CD4-positive, alpha-beta T cell treated with Interleukin-4 for 1 hour (primary cell): ENCODE results near the gene UQCC3.
"Not testable (repeated sequence)": the region's sequence is repeated elsewhere in the genome, so short reads cannot be mapped to it uniquely, and the experiment has no call there.

Experiments
- DNase-seq, 2 donors: peaks; one replicate each; pipeline ENCODE4 v3.0.0-alpha.2; 2020 to 2022

The UQCC3 gene, protein sequence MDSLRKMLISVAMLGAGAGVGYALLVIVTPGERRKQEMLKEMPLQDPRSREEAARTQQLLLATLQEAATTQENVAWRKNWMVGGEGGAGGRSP

DNA sequence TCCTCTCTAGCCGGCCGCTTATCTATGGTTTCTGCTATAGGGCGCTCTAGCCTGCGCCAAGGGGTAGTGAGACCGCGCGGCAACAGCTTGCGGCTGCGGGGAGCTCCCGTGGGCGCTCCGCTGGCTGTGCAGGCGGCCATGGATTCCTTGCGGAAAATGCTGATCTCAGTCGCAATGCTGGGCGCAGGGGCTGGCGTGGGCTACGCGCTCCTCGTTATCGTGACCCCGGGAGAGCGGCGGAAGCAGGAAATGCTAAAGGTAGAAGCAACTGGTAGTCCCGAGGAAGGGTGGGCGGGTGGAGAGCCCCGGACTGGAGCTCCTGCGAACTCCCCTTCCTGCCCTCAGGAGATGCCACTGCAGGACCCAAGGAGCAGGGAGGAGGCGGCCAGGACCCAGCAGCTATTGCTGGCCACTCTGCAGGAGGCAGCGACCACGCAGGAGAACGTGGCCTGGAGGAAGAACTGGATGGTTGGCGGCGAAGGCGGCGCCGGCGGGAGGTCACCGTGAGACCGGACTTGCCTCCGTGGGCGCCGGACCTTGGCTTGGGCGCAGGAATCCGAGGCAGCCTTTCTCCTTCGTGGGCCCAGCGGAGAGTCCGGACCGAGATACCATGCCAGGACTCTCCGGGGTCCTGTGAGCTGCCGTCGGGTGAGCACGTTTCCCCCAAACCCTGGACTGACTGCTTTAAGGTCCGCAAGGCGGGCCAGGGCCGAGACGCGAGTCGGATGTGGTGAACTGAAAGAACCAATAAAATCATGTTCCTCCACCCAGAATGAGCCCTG lies at the start of gene UQCC3, which contains the start of gene LBHD1:
Gene UQCC3 (plus strand): TSS at position 66 of the 782 bp plus-strand sequence. CDS start 73 bp downstream, at position 139.
Gene LBHD1 (minus strand): TSS at position 660 of the 782 bp plus-strand sequence. CDS start 2,236 bp downstream, outside the sequence.
- peak; percentile 78 to 87 for DNase-seq

DNA sequence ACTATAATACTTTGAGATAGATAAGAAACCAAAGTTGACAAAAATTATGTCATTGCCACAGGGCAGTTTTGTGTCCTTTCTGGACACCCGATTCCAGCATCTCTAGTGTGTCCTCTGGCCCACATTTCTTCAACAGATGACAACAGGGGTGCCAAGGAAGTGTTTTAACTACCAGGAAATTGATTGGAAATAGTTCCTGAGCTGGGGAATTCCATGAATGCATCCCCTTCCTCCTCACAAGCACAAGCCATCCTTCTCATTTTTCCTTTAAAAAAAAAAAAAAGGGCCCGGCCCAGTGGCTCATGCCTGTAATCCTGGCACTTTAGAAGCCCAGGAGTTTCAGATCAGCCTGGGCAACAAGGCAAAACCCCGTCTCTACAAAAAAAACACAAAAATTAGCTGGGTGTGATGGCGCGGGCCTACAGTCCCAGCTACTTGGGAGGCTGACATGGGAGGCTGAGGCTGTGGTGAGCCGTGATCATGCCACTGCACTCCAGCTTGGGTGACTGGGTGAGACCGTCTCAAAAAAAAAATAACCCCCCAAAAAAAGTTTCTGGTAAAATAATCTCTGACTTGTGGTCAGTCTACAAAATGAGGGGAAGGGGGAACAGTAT lies 48.9 kb upstream of the UQCC3 start:
- no peak for DNase-seq

DNA sequence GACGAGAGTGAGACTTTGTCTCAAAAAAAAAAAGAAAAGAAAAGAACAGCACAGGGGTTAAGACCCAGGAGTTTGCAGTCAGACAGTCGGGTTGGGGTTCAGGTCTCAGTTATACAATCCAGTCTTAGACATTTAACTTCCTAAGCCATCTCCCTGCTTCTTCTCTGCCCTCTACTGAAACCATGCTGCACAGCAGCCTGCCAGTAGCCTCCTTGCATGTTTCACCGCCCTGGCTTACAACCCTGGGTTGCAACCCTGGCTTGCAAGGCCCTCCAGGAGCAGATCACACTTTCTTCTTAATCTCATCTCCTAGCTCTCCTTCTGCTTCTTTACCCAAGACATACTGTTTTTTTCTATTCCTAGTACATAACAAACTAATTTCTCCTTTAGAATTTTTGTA lies 43.8 kb upstream of the UQCC3 start:
- DNase-seq: peak; percentile 20 to 29

DNA sequence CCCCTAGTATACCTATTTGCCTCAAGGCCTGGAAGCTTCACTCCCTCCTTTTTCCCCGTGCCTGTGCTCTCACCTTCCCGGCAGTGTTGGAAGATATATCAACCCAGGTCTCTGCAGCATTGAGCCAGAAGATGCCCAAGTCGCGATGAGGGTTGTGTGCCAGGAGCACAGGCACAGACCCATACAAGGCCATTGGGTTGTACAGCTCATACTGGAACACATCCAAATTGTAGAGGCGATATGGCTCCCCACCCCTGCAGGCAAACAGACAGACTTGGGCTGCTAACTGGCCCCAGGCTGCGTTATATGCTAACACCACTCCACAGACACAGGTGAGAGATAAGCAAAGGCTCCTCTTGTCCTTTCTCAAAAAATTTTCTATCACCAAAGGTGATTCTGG lies 39.0 kb upstream of the UQCC3 start:
- DNase-seq: no peak

DNA sequence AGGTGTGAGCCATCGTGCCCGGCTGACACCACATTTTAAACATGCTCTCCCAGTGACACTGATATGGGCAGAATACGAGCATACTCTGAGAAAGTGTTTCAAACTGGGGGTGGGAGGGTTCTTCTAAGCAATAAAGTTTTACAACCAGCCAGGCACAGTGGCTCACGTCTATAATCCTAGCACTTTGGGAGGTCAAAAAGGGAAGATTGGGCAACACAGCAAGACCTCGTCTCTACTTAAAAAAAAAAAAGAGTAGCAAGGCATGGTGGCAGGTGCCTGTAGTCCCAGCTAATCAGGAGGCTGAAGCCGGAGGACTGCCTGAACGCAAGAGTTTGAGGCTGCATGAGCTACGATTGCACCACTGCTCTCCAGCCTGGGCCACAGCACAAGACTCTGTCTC lies 27.3 kb upstream of the UQCC3 start:
- no peak for DNase-seq

DNA sequence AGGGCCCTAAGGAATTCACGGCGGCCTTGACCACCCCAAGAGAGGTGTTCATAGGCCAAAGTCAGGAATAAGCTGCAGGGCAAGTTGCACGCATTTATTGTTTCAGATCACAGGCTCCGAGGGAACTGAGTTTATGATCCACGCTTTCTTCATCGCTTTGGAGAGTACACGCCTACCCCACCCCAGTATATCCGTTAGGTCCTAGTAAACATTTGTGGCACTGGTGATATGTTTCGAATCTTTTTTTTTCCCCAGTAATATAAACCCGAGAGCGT lies 25.9 kb upstream of the UQCC3 start:
- DNase-seq: no peak

DNA sequence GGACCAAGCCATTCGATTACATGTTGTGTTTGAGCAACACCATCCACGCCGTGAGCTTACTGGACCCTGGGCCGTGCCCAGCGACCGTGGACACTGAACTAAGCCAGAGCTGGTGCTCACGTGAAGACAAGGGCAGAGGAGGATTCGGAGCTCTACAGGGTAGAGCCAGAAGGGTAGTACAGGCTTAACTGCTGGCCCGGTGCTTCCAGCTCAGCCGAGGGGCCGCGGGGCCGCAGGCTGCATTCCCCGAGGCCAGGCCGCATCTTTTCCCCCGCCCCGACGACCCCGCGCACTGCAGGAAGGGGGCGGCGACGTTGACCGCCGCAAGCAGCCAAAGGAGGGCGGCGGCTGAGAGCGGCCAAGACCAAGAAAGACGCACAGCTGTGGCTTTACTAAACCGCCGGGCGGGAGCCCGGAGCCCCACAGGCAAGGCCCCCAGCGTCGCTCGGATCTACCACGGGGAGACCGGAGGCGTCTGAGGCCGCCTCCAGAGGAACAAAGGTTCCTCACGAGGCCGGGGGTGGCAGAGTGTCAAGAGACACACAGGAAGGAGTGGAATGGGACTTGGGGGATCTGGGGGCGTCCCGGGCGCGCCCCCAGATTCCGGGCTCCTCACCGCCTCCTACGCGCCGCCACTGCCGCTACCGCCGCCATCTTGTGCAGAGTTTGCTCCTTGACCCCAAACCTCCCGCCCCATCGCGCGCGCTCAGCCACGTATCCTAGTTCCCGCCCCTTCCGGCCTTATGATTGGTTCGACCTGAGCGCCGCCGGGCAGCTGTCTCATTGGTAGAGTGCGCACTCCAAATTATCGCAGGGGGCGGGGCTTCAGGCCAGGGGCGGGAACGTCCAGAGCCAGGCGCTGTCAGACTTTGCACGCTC lies 25.3 kb upstream of the UQCC3 start, which contains the start of gene GANAB:
Gene GANAB (minus strand): TSS at position 668 of the 879 bp plus-strand sequence. CDS start 14 bp downstream, at position 654.
- DNase-seq: peak; percentile 98 to 99

DNA sequence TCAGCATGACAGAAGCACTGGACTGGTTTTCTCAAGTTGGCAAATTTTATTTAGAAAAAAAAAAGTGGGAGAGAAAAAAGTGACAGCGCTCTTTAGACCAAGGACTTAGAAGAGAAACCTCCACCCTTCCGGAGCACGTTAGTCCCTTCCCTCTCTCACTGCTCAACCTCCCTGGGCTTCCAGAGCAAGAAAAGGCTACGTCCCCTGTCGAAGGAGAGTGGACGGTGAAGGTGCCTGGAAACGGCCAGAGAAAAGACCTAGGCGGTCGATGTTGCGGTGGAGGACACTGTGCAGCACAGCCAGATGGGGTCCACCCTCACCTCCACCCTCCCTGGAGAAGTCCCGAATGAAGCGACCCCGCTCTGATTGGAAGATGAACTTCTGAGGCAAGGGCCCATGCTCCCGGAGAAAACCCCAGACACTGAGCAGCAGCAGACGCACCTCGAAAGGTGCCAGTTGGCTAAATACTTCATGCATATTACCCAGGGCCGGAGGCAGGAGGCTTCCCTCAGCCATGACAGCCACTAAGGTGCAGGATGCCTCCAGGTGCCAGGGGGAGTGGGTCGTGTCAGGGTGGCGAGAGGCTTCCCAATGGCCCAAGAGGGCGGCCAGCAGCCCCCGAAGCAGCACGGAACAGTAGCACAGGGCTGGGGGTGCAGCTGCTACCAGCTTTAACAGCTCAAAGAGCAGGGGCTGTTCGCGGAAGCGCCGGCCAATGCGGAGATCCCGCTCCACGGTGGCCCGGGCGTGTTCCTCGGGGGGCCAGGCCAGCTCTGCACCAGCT lies 24.5 kb upstream of the UQCC3 start:
- DNase-seq: no peak

DNA sequence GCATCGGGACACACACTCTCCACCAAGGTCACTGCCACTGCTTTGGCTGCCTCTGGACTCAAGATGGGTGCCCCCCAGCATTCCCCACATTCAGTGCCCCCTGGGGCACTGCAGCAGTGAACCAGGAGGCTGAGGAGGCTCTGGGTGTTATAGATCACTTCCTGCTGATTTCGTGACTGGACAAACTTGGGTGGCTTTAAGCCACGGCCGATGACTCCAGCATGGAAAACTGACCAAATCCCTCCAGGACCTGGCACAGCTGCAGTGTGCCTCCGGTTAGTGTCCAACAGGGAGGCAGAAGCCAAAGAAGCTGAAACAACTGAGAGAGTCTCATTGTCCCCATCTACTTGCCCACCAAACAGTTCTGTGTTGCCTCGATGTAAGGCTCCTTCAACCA lies 23.9 kb upstream of the UQCC3 start:
- no peak for DNase-seq

DNA sequence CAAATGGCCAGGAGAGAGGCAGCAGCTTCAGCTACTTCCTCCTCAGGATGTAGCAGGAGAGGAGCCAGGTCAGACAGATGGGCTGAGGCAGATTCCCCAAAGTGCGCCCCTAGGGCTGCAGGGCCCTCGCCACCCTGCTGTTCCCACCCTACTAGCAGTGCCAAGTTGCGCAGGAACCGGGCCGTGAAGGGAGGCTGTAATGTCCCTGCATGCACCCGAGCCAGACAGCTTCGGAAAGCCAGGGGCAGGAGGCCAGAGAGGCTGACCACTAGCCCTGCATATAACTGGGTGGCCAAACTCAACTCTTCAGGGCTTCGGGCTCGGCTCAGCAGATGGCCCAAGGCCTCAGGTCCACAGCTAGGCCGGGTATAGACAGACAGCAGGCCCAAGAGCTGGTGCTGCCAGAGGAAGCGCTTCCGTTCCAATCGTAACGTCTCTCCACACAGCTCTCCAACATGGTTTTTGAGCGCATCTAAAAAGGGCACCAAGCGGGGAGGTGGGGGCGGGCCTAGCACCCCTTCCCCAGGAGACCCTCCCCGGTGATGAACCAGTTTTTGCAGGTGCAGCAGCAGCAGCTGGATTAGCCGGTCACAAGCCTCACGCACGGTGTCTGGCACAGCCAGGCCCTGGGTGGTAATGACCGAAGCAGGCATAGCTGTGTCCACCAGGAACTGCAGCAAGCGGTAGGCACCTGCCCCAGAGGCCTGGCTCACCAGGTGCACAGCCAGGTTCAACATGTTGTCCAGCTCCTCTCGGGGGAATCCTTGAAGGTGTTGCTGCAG lies 23.1 kb upstream of the UQCC3 start:
- DNase-seq: no peak

DNA sequence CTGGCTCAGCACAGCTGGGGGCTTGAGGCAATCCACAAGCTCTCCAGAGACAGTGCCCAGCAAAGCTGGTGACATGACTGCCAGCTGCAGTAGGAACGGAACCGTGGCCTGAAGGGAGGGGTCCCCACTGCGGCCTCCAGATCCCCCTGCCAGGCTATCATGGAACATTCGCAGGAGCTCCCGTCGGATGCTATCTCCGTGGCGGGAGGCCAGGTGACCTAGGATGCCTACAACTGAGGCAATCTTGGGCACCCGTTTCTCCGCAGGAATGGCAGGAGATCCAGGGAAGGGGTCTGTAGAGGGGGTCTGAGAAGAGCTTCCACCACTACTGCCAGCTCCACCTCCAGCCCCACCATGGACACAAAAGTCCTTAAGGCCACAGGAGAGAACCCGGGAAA lies 22.5 kb upstream of the UQCC3 start:
- no peak for DNase-seq

DNA sequence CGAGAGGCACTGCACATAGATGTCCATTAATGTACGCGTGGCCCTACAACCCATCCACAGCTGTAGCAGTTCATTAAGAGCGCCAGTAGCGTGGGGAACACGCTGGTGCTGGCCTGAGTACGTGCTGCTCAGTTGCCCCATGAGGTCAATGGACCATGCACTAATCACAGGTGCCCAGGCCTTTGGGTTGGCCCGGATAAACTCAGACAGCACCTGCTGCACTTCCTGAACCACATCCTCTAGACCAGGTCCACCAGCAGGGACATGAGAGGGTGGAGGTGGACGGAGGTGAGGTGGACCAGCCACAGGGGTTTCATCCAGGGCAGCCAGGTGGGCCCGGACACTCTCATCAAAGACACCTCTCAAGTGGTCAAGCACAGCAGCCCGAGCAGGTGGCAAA lies 22.0 kb upstream of the UQCC3 start:
- DNase-seq: no peak

DNA sequence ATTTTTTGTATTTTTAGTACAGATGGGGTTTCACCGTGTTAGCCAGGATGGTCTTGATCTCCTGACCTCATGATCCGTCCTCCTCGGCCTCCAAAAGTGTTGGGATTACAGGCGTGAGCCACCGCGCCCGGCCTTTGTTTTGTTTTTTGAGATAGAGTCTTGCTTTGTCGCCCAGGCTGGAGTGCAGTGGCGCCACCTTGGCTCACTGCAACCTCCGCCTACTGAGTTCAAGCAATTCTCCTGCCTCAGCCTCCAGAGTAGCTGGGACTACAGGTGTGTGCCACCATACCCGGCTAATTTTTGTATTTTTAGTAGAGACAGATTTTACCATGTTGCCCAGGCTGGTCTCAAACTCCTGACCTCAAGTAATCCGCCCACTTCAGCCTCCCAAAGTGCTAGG lies 21.2 kb upstream of the UQCC3 start:
- DNase-seq: not testable (repeated sequence)

DNA sequence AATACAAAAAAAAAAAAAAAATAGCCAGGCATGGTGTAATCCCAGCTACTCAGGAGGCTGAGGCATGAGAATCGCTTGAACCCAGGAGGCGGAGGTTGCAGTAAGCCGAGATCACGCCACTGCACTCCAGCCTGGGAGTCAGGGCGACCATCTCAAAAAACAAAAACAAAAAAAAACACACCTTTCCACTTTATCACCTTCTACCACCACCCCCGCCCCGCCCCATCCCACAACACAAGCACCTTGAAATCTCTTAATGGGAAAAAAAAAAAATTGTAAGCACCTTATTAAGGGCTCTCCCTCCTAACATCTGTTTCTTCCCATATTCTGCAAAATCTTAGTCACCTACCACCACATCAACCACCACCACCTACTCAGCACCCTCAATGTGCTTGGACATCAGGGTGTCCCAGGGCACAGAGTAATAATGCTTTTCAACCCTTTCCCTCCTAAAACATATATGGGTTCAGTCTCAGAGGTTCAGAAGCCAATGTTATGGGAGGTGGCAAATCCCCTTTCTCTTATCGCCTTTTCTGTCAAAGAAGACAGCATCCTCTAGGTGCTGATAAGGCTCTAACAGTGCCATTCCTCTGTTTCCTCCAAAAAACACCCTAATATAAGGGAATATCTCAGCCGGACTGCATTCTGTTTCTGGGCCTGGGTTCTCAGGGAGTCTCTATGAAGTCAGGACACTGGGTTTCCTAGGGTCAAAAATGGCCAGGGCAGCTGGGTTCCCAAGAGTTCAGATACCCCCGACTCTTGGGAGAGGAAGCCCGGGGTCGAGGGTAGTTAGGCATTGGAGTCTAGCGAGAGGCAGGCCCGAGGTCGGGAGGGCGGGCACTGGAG lies 19.1 kb upstream of the UQCC3 start:
- DNase-seq: peak in 1 of 2 donors; percentile 81

DNA sequence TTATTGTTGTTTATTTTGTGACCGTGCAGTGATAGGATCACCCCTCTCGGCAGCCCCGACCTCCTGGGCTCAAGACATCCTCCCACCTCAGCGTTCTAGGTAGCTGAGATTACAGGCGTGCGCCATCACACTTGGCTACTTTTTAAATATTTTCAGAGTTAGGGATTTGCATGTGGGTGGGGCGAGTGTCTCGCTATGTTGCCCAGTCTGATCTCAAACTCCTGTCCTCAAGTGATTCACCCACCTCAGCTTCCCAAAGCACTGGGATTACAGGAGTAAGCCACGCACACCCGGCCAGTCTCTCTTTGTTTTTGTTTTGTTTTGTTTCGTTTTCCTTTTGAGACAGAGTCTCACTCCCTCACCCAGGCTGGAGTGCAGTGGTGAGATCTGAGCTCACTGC lies 17.2 kb upstream of the UQCC3 start:
- DNase-seq: no peak

DNA sequence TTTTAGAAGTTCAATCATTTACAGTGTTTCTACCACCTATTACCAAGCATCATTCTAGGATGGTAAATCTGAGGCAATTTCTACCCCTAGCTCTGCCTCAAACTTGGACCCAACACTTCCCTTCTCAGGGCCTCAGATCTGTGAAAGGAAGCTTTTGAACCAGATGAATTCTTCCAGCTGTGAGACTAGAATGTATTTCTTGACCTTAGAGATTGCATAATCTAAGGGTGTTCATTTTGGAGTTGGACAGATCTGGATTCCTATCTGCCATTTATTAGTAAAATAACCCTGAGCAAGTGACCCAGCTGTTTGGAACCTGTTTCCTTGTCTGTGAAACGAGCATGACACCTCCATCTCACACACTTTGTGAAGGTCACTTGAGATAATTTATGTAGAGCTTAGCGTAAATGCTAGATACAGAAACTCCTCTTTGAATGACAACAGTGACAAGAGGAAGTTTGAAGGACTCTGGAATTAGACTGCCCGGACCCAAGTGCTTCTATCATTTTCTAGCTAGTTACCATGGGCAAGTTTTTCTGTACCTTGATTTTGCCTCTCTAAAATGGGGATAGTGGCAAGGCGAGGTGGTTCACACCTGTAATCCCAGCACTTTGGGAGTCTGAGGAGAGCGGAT lies 14.6 kb upstream of the UQCC3 start:
- DNase-seq: no peak

DNA sequence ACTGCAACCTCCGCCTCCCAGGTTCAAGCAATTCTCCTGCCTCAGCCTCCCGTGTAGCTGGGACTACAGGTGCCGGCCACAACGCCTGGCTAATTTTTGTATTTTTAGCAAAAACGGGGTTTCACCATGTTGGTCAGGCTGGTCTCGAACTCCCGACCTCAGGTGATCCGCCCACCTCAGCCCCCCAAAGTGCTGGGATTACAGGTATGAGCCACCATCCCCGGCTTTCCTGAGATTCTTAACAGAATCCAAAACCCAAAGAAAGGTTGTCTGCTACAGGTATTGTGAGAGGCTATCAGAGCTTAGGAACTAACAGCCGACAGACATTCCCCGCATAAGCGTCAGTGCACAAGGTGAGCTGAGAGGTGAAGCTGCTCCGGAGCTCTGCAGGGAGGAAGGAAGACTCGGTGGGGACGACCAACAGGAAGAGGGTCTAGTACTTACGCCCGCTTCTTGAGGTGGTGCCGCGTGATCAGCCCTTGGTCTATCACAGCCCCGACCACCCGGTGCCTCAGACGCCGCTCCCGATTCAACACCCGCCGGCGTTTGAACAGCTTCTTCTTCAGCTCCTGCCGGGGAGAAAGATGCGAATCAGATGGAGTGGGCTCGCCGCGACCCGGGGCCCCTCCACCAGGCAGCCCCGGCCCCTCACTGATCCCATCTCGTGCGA lies 6.9 kb upstream of the UQCC3 start:
- peak; percentile 65 for DNase-seq

DNA sequence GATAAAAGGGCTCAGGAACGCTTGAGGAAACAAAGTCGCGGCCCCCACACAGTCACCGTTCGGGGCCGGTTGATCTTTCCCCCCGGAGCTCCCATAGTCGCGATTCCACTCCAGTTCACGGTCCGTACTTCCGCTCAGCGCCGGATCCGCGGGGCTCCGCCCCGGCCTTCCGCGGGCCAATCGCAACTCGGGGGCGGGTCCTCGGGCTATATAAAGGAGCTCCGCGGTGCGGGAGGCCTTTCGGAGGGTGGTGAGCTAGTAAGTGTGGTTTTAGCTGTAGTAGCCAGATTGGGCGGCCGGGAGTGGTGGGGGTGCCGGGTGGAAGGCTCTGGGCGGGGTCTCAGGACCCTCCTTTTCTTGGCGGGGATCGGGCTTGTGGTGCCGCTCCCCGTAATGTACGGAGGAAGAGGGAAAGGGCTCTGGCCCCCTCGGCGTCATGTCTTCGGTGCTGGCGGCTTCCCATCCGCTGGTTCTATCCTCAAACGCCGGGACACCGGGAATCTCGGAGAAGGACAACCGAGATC lies 6.3 kb upstream of the UQCC3 start, which contains the start of the genes C11orf98 and CSKMT:
Gene C11orf98 (minus strand): TSS at position 136 of the 524 bp plus-strand sequence. CDS start 41 bp downstream, at position 95.
Gene CSKMT (plus strand): TSS at position 238 of the 524 bp plus-strand sequence. CDS start 568 bp downstream, outside the sequence.
- peak; percentile 95 to 97 for DNase-seq
